Hepatocyte (in vitro differentiated cells): ENCODE measurements around the gene GALNT7.

Experiments used
- CTCF ChIP-seq: fragments of 200-600 bp; sonication (generic); IDR thresholded peaks from 2 replicates; pipeline ENCODE4 v1.5.1; 2016; ENCODE audit warnings: antibody characterized with exemption, mild to moderate bottlenecking; ENCODE audit not compliant: poor library complexity
- EZH2 ChIP-seq: fragments of 200-600 bp; sonication (generic); IDR thresholded peaks from 2 replicates; pipeline ENCODE4 v1.6.1; 2016; ENCODE audit warnings: antibody characterized with exemption, mild to moderate bottlenecking, borderline replicate concordance

GRCh38 chr4:173231916-173232315 lies 63.3 kb downstream of the GALNT7 start:
- TF ChIP-seq CTCF (peak; percentile 34), EZH2 (no peak)
